Sigmoid colon (tissue), 7 donors: Measurements from ENCODE around the gene TAMALIN. TPM values are rescaled to one million over a fixed set of nuclear protein-coding genes. Genes with fewer than 3 reads are reported as not detected.

Source experiments
- DNase-seq: peaks from one replicate; pipeline ENCODE4 v3.0.0-alpha.2; 2019
- H3K27ac ChIP-seq, 4 donors: fragments of 200-600 bp; sonication (generic); one replicate each; pipeline ENCODE4 v1.5.1; 2016 to 2019; ENCODE audit warnings: mild to moderate bottlenecking in 1 of 4
- H3K27me3 ChIP-seq, 3 donors: fragments of 200-600 bp; sonication (generic); one replicate each; pipeline ENCODE4 v1.5.1; 2019; ENCODE audit warnings: mild to moderate bottlenecking in 1 of 3
- H3K36me3 ChIP-seq, 4 donors: fragments of 200-600 bp; sonication (generic); one replicate each; pipeline ENCODE4 v1.5.1; 2016 to 2019
- H3K4me1 ChIP-seq, 4 donors: fragments of 200-600 bp; sonication (generic); one replicate each; pipeline ENCODE4 v1.5.1; 2017 to 2019
- H3K4me3 ChIP-seq, 4 donors: fragments of 200-600 bp; sonication (generic); one replicate each; pipeline ENCODE4 v1.5.1; 2017 to 2019; ENCODE audit warnings: mild to moderate bottlenecking in 2 of 4, moderate library complexity in 1 of 4
- H3K9me3 ChIP-seq, 4 donors: fragments of 200-600 bp in 3 of 4; sonication (generic) in 3 of 4; one replicate each; pipeline versions ENCODE4 v1.5.1 to v1.6.1; 2013 to 2019
- EP300 ChIP-seq, 4 donors: sonication (generic); formaldehyde crosslinking; IDR thresholded peaks; one replicate each; pipeline ENCODE4 v1.6.1; 2017; ENCODE audit warnings: antibody characterized with exemption in 4 of 4
- POLR2A ChIP-seq, 2 donors: fragments of 450-650 bp; IDR thresholded peaks; one replicate each; pipeline ENCODE4 v1.6.1; 2016; ENCODE audit warnings: antibody characterized with exemption in 2 of 2, mild to moderate bottlenecking in 2 of 2, moderate library complexity in 2 of 2
- POLR2AphosphoS5 ChIP-seq, 4 donors: sonication (generic); formaldehyde crosslinking; IDR thresholded peaks; one replicate each; pipeline ENCODE4 v1.6.1; 2017; ENCODE audit warnings: antibody characterized with exemption in 4 of 4
- WGBS, 2 donors: extraction: QIAGEN DNeasy Blood & Tissue Kit; methylation state at CpG; one replicate each; pipeline ENCODE4 v1.1.7; 2013; 5-methylcytosine and 5-hydroxymethylcytosine counted together
- intact Hi-C: fragments of 100-400 bp; cut with DNase I; formaldehyde crosslinking; loops from one replicate; pipeline ENCODE4 v1.15.1; 2023
- polyA plus RNA-seq, 3 donors: library from polyadenylated mRNA; stranded (reverse); fragments of 200-250 nt; gene quantifications; one replicate each; pipeline ENCODE4 v1.2.3, GENCODE V29; 2013
- total RNA-seq, 4 donors: library from RNA; depleted of rRNA; stranded (reverse); fragments of >200 nt; gene quantifications; one replicate each; pipeline ENCODE4 v1.1.0, GENCODE V29; 2016
- TF ChIP-seq, protein P1 (sequence below), 4 experiments: fragments of 450-650 bp in 3 of 4; fragments of 200-600 bp in 1 of 4; IDR thresholded peaks; one replicate each; pipeline ENCODE4 v1.5.1; 2016 to 2019; ENCODE audit warnings: antibody characterized with exemption in 4 of 4, mild to moderate bottlenecking in 3 of 4, moderate library complexity in 2 of 4
- donor health status: healthy with polysubstance abuse.
- donor health status: Bipolar disorder and iron deficiency.
- donor health status: healthy.

The TAMALIN gene
- total and polyA plus RNA-seq, 7 donors, result 4.2 to 17.0 (median 9.4) TPM

- intact Hi-C loops, result loop anchor here (10.0 kb wide), 1 partner anchor 248 kb away; the partner anchor contains the start of gene KRT86
- H3K4me1 ChIP-seq, result peaks cover 0 to 55% (median 53%) of the 10 kb centered on the region in 4 donors
- WGBS, 2 donors, result 82 to 86% methylated on average over 12 of the region's 12 CpGs
- DNase-seq, result peak; percentile 92
- H3K27me3 ChIP-seq, result no peaks in the 10 kb centered on the region
- H3K9me3 ChIP-seq, result no peaks in the 10 kb centered on the region
- H3K27ac ChIP-seq, result peak overlapping the region; percentile 80 to 90 (median 86)
- no peaks in the 10 kb centered on the region for H3K36me3 ChIP-seq
- no peak overlapping the region for H3K4me3 ChIP-seq
- TF ChIP-seq EP300 (IDR thresholded peaks at IDR 0.05) (peak in 2 of 4 donors; percentile 79 to 99), POLR2A (IDR thresholded peaks at IDR 0.05) (no peak), POLR2AphosphoS5 (IDR thresholded peaks at IDR 0.05) (peak in 3 of 4 donors; percentile 30 to 92 (median 46))
- TF ChIP-seq, protein P1, sequence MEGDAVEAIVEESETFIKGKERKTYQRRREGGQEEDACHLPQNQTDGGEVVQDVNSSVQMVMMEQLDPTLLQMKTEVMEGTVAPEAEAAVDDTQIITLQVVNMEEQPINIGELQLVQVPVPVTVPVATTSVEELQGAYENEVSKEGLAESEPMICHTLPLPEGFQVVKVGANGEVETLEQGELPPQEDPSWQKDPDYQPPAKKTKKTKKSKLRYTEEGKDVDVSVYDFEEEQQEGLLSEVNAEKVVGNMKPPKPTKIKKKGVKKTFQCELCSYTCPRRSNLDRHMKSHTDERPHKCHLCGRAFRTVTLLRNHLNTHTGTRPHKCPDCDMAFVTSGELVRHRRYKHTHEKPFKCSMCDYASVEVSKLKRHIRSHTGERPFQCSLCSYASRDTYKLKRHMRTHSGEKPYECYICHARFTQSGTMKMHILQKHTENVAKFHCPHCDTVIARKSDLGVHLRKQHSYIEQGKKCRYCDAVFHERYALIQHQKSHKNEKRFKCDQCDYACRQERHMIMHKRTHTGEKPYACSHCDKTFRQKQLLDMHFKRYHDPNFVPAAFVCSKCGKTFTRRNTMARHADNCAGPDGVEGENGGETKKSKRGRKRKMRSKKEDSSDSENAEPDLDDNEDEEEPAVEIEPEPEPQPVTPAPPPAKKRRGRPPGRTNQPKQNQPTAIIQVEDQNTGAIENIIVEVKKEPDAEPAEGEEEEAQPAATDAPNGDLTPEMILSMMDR (IDR thresholded peaks at IDR 0.05), result no peak
These were observed 20.5 kb downstream of the TAMALIN start for GRCh38 chr12:52027085-52027843.

DNA sequence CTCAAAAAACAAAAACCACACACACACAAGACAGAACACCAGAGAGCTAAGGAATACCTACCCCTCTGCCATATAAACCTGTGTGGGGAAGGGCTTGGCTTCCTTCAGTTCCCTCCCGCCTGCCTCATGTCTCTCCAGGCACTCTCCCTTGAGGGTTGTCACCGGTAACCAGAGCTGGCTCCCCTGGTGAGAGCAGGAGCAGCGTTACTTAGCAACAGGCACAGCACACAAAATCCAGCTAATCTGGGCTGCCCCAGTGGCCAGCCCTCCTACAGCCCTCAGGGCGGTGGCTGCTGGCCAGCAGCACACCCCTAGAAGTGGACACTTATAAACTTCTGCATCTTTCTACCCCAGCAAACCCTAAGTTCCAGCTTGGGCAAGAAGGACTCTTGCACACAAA, 22.9 kb downstream of the TAMALIN start:
- Histone ChIP-seq H3K36me3 (no peaks in the 10 kb centered on the region), H3K9me3 (no peaks in the 10 kb centered on the region), H3K4me3 (no peak overlapping the region), H3K27me3 (no peaks in the 10 kb centered on the region), H3K4me1 (peaks cover 0 to 54% (median 47%) of the 10 kb centered on the region in 4 donors), H3K27ac (peak overlapping the region in 2 of 4 donors; percentile 60 to 62)
- TF ChIP-seq EP300 (IDR thresholded peaks at IDR 0.05) (no peak), POLR2AphosphoS5 (IDR thresholded peaks at IDR 0.05) (no peak), POLR2A (IDR thresholded peaks at IDR 0.05) (no peak)
- TF ChIP-seq, protein P1 (IDR thresholded peaks at IDR 0.05), result no peak
- intact Hi-C loops, result loop anchor here (10.0 kb wide), 1 partner anchor 245 kb away; the partner anchor contains the start of gene KRT86
- WGBS, 2 donors, result 51 to 60% methylated on average over 4 of the region's 4 CpGs
- DNase-seq, result no peak

DNA sequence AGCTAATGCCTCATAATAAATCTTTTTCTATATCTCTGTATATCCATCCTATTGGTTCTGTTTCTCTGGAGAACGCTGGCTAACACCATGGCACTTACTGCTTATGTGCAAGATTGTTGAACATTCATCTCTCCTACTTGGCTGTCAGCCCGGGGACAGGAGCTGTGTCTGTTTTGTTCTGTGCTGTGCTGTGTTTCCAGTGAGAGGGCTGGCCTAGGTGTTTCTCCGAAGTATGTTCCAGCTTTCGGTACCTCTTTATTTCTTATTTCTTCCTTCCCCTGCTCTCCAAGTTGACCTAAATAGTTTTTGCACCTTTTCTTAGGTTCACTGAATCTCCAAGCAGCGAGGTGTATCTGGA, 25.7 kb downstream of the TAMALIN start:
- DNase-seq, result peak; percentile 98
- peak overlapping the region in 3 of 4 donors; percentile 41 to 46 (median 41) for H3K4me3 ChIP-seq
- no peaks in the 10 kb centered on the region for H3K9me3 ChIP-seq
- no peak for TF ChIP-seq POLR2A (IDR thresholded peaks at IDR 0.05)
- peak in 2 of 4 donors; percentile 45 to 60 for TF ChIP-seq POLR2AphosphoS5 (IDR thresholded peaks at IDR 0.05)
- peak in 3 of 4 donors; percentile 34 to 93 (median 48) for TF ChIP-seq EP300 (IDR thresholded peaks at IDR 0.05)
- TF ChIP-seq, protein P1 (IDR thresholded peaks at IDR 0.05), result no peak
- intact Hi-C loops, result loop anchor here (2.0 kb wide), 2 partner anchors 18 to 36 kb away; partner anchors contain the start of genes ATG101 and NR4A1
- H3K36me3 ChIP-seq, result no peaks in the 10 kb centered on the region
- no peaks in the 10 kb centered on the region for H3K27me3 ChIP-seq
- H3K4me1 ChIP-seq, result peaks cover 0 to 43% (median 35%) of the 10 kb centered on the region in 4 donors
- peak overlapping the region; percentile 90 to 96 (median 92) for H3K27ac ChIP-seq
- 4 to 11% methylated on average over 5 of the region's 5 CpGs for WGBS, 2 donors

- TF ChIP-seq, protein P1 (IDR thresholded peaks at IDR 0.05), result no peak
- TF ChIP-seq EP300 (IDR thresholded peaks at IDR 0.05), result peak in 3 of 4 donors; percentile 28 to 97 (median 71)
- peak; percentile 72 to 74 for TF ChIP-seq POLR2A (IDR thresholded peaks at IDR 0.05)
- peak; percentile 83 to 91 (median 88) for TF ChIP-seq POLR2AphosphoS5 (IDR thresholded peaks at IDR 0.05)
- 0 to 1% methylated on average over 48 of the region's 48 CpGs for WGBS, 2 donors
These were observed 26.2 kb downstream of the TAMALIN start for GRCh38 chr12:52032804-52033445.

More at GRCh38 chr12:52032804-52033445, 26.2 kb downstream of the TAMALIN start:
- no peaks in the 10 kb centered on the region for H3K36me3 ChIP-seq
- H3K4me3 ChIP-seq, result peak overlapping the region; percentile 8 to 46 (median 41)
- peak; percentile 100 for DNase-seq
- peak overlapping the region; percentile 90 to 96 (median 92) for H3K27ac ChIP-seq
- no peaks in the 10 kb centered on the region for H3K9me3 ChIP-seq
- H3K27me3 ChIP-seq, result no peaks in the 10 kb centered on the region
- intact Hi-C loops, result loop anchor here (2.0 kb wide), 2 partner anchors 18 to 36 kb away; partner anchors contain the start of genes ATG101 and NR4A1
- peaks cover 0 to 47% (median 38%) of the 10 kb centered on the region in 4 donors for H3K4me1 ChIP-seq
